H9 (cell line): ENCODE data around the gene TBL2. TPM values are rescaled to one million over a fixed set of nuclear protein-coding genes. Genes with fewer than 3 reads are reported as not detected.

ENCODE experiments used
- DNase-seq: peaks from one replicate; pipeline ENCODE4 v3.0.0-alpha.2; 2017
- H2AFZ ChIP-seq: one replicate; pipeline ENCODE4 v1.6.1; 2013; ENCODE audit warnings: mild to moderate bottlenecking, low read length, control low read depth, moderate library complexity
- H2AK5ac ChIP-seq: 2 replicates; pipeline ENCODE4 v1.6.1; 2013; ENCODE audit warnings: low read length, control low read depth, mixed read lengths; ENCODE audit not compliant: insufficient read length
- H2BK120ac ChIP-seq: one replicate; pipeline ENCODE4 v1.6.1; 2013; ENCODE audit warnings: low read depth, mild to moderate bottlenecking, low read length, control low read depth, inconsistent platforms; ENCODE audit not compliant: poor library complexity, severe bottlenecking
- H2BK12ac ChIP-seq: 2 replicates; pipeline ENCODE4 v1.6.1; 2013; ENCODE audit warnings: low read length, control low read depth, mixed read lengths, low read depth; ENCODE audit not compliant: insufficient read length
- H2BK15ac ChIP-seq: 2 replicates; pipeline ENCODE4 v1.6.1; 2013; ENCODE audit warnings: low read depth, low read length, control low read depth
- H2BK20ac ChIP-seq: one replicate; pipeline ENCODE4 v1.6.1; 2013; ENCODE audit warnings: low read depth, mild to moderate bottlenecking, low read length, control low read depth, inconsistent platforms; ENCODE audit not compliant: poor library complexity, severe bottlenecking
- H2BK5ac ChIP-seq: 2 replicates; pipeline ENCODE4 v1.6.1; 2013; ENCODE audit warnings: low read length, control low read depth, mixed read lengths; ENCODE audit not compliant: insufficient read length
- H3K14ac ChIP-seq: 2 replicates; pipeline ENCODE4 v1.6.1; 2013; ENCODE audit warnings: low read length, control low read depth; ENCODE audit not compliant: insufficient read depth
- H3K18ac ChIP-seq: 2 replicates; pipeline ENCODE4 v1.6.1; 2013; ENCODE audit warnings: low read depth, mild to moderate bottlenecking, mixed read lengths, low read length, control low read depth; ENCODE audit not compliant: insufficient read length
- H3K23ac ChIP-seq: 2 replicates; pipeline ENCODE4 v1.6.1; 2013; ENCODE audit warnings: low read length, control low read depth, mixed read lengths, low read depth; ENCODE audit not compliant: insufficient read length
- H3K23me2 ChIP-seq: 2 replicates; pipeline ENCODE4 v1.6.1; 2013; ENCODE audit warnings: low read depth, mild to moderate bottlenecking, mixed read lengths, low read length, control low read depth; ENCODE audit not compliant: insufficient read length, poor library complexity, severe bottlenecking
- H3K27ac ChIP-seq: 2 replicates; pipeline ENCODE4 v1.5.1; 2013; ENCODE audit warnings: low read length, control low read depth, mixed read lengths, low read depth; ENCODE audit not compliant: insufficient read length
- H3K27me3 ChIP-seq: 2 replicates; pipeline ENCODE4 v1.6.1; 2013; ENCODE audit warnings: low read length, control low read depth, inconsistent platforms; ENCODE audit not compliant: insufficient read depth
- H3K4ac ChIP-seq: 2 replicates; pipeline ENCODE4 v1.6.1; 2013; ENCODE audit warnings: low read depth, mild to moderate bottlenecking, control low read depth, inconsistent platforms, low read length, moderate library complexity
- H3K4me1 ChIP-seq: 2 replicates; pipeline ENCODE4 v1.6.1; 2013; ENCODE audit warnings: low read length, control low read depth, inconsistent platforms; ENCODE audit not compliant: insufficient read depth
- H3K4me2 ChIP-seq: 2 replicates; pipeline ENCODE4 v1.6.1; 2013; ENCODE audit warnings: low read length, control low read depth, mixed read lengths; ENCODE audit not compliant: insufficient read length, insufficient read depth
- H3K56ac ChIP-seq: 2 replicates; pipeline ENCODE4 v1.6.1; 2013; ENCODE audit warnings: low read depth, mild to moderate bottlenecking, mixed read lengths, low read length, control low read depth; ENCODE audit not compliant: insufficient read length
- H3K79me1 ChIP-seq: 2 replicates; pipeline ENCODE4 v1.6.1; 2013; ENCODE audit warnings: low read depth, mild to moderate bottlenecking, moderate library complexity, low read length, control low read depth, inconsistent platforms; ENCODE audit not compliant: insufficient read depth, poor library complexity, severe bottlenecking
- H3K79me2 ChIP-seq: 2 replicates; pipeline ENCODE4 v1.6.1; 2013; ENCODE audit warnings: low read length, control low read depth, inconsistent platforms; ENCODE audit not compliant: insufficient read depth
- H3K9ac ChIP-seq: 2 replicates; pipeline ENCODE4 v1.6.1; 2013; ENCODE audit warnings: low read length, control low read depth, mixed read lengths; ENCODE audit not compliant: insufficient read length; ENCODE audit errors: extremely low read depth
- H3K9me3 ChIP-seq: one replicate; pipeline ENCODE4 v1.6.1; 2013; ENCODE audit warnings: low read depth, low read length, inconsistent platforms; ENCODE audit not compliant: control insufficient read depth
- H3T11ph ChIP-seq: one replicate; pipeline ENCODE4 v1.6.1; 2013; ENCODE audit warnings: mild to moderate bottlenecking, low read length, control low read depth, inconsistent platforms
- H4K20me1 ChIP-seq: one replicate; pipeline ENCODE4 v1.6.1; 2013; ENCODE audit not compliant: control insufficient read depth, insufficient read length, insufficient read depth
- H4K5ac ChIP-seq: 2 replicates; pipeline ENCODE4 v1.6.1; 2013; ENCODE audit warnings: low read depth, mild to moderate bottlenecking, mixed read lengths, low read length, control low read depth; ENCODE audit not compliant: insufficient read length
- H4K8ac ChIP-seq: replicated peaks from 2 replicates; pipeline ENCODE4 v1.6.1; 2013; ENCODE audit warnings: low read length, control low read depth, mixed read lengths, low read depth; ENCODE audit not compliant: insufficient read length
- H4K91ac ChIP-seq: 2 replicates; pipeline ENCODE4 v1.6.1; 2013; ENCODE audit warnings: low read depth, mild to moderate bottlenecking, moderate library complexity, mixed read lengths, low read length, control low read depth; ENCODE audit not compliant: insufficient read length
- H3K27ac Mint-ChIP-seq, 3 experiments: 2 replicates in 2 of 3; 3 replicates in 1 of 3; pipeline ENCODE4 v1.8.0; 2020 to 2021; ENCODE audit warnings: mixed read lengths in 3 of 3, mild to moderate bottlenecking in 1 of 3, moderate library complexity in 1 of 3
- H3K27me3 Mint-ChIP-seq: 2 replicates; pipeline ENCODE4 v1.8.0; 2021; ENCODE audit warnings: low read depth, mild to moderate bottlenecking, moderate library complexity, mixed read lengths
- H3K36me3 Mint-ChIP-seq, 3 experiments: 2 replicates in 2 of 3; 3 replicates in 1 of 3; pipeline ENCODE4 v1.8.0; 2020 to 2021; ENCODE audit warnings: low read depth in 3 of 3, mixed read lengths in 3 of 3; ENCODE audit not compliant: insufficient read depth in 1 of 3
- H3K4me1 Mint-ChIP-seq, 2 experiments: 2 replicates each; pipeline ENCODE4 v1.8.0; 2020; ENCODE audit warnings: mixed read lengths in 2 of 2
- H3K4me3 Mint-ChIP-seq, 2 experiments: 2 replicates in 1 of 2; 3 replicates in 1 of 2; pipeline ENCODE4 v1.8.0; 2020 to 2021; ENCODE audit warnings: mild to moderate bottlenecking in 2 of 2, mixed read lengths in 2 of 2, moderate library complexity in 1 of 2
- H3K9me3 Mint-ChIP-seq, 2 experiments: 2 replicates in 1 of 2; 3 replicates in 1 of 2; pipeline ENCODE4 v1.8.0; 2020; ENCODE audit warnings: mild to moderate bottlenecking in 2 of 2, mixed read lengths in 2 of 2, moderate library complexity in 1 of 2
- CTCF ChIP-seq: fragments of 200-600 bp; sonication (generic); conservative IDR thresholded peaks from 3 replicates; pipeline ENCODE4 v1.8.0; 2021; ENCODE audit warnings: antibody characterized with exemption, mild to moderate bottlenecking
- WGBS: extraction: QIAGEN DNeasy Blood & Tissue Kit; methylation state at CpG from one replicate; pipeline ENCODE4 v1.1.7; 2013; ENCODE audit warnings: missing lambda C conversion rate, low lambda C conversion rate, mixed read lengths; ENCODE audit not compliant: insufficient read length; ENCODE audit errors: extremely low coverage; 5-methylcytosine and 5-hydroxymethylcytosine counted together
- total RNA-seq: library from RNA; stranded (reverse); gene quantifications from 2 replicates; pipeline ENCODE4 v1.2.1, GENCODE V29; 2021

Gene TBL2
- total RNA-seq, 1 experiment from 2014 or later: 26.7 TPM

GRCh38 chr7:73544678-73545077, 33.7 kb downstream of the TBL2 start:
- Histone ChIP-seq H3K79me1 (peaks cover 6% of the 10 kb centered on the region), H3K79me2 (no peaks in the 10 kb centered on the region; the same call in 1 of the 2 replicates), H4K20me1 (no peaks in the 10 kb centered on the region), H2BK15ac (no peak overlapping the region), H3K9me3 (no peaks in the 10 kb centered on the region), H3K4me2 (no peak overlapping the region), H4K91ac (no peak overlapping the region), H3K23me2 (no peaks in the 10 kb centered on the region), H3K18ac (no peak overlapping the region), H3K23ac (no peak overlapping the region), H4K8ac (no peak overlapping the region), H3T11ph (no peak overlapping the region), H3K27ac (no peak overlapping the region), H2BK12ac (no peak overlapping the region), H2BK20ac (no peak overlapping the region), H3K14ac (no peak overlapping the region), H3K4me1 (no peaks in the 10 kb centered on the region), H2BK120ac (no peak overlapping the region), H3K9ac (no peak overlapping the region), H2AK5ac (no peak overlapping the region), H3K56ac (no peak overlapping the region), H2BK5ac (no peak overlapping the region), H3K4ac (no peak overlapping the region), H3K27me3 (no peaks in the 10 kb centered on the region), H2AFZ (no peak overlapping the region), H4K5ac (no peak overlapping the region)
- Mint-ChIP-seq H3K4me1 (no peaks in the 10 kb centered on the region), H3K27ac (no peak overlapping the region), H3K4me3 (no peak overlapping the region), H3K27me3 (no peaks in the 10 kb centered on the region), H3K9me3 (no peaks in the 10 kb centered on the region), H3K36me3 (peaks cover 5 to 54% (median 40%) of the 10 kb centered on the region in 3 experiments; a peak in 6 of 7 replicates)
- no CpG with 5 or more reads among the region's 2 CpGs for WGBS
- TF ChIP-seq CTCF: no peak
- no peak for DNase-seq
